ENCODE results near the gene NSD2.
A peak's percentile ranks its signal among the peaks of the same experiment; 100 is the strongest.
"Not testable (repeated sequence)": the region's sequence is repeated elsewhere in the genome, so short reads cannot be mapped to it uniquely, and the experiment has no call there.

NSD2 gene

GRCh38 chr4:1899149-1900086 lies 28.2 kb downstream of the NSD2 start:
- DNase-seq (ENCODE audit: low read depth), result peak; percentile 61

- no peak for DNase-seq (ENCODE audit: low read depth)
Measured at GRCh38 chr4:1900087-1900433, 28.9 kb downstream of the NSD2 start.

GRCh38 chr4:1900624-1901023 lies 29.4 kb downstream of the NSD2 start:
- DNase-seq (ENCODE audit: low read depth), result no peak

GRCh38 chr4:1901127-1901526 lies 29.9 kb downstream of the NSD2 start:
- DNase-seq (ENCODE audit: low read depth), result no peak

GRCh38 chr4:1902243-1902642 lies 31.1 kb downstream of the NSD2 start:
- DNase-seq (ENCODE audit: low read depth), result no peak

- no peak for DNase-seq (ENCODE audit: low read depth)
Measured at GRCh38 chr4:1903035-1903434, 31.8 kb downstream of the NSD2 start.

GRCh38 chr4:1904042-1904441 lies 32.8 kb downstream of the NSD2 start:
- DNase-seq (ENCODE audit: low read depth), result no peak

GRCh38 chr4:1907848-1908525 lies 36.8 kb downstream of the NSD2 start:
- DNase-seq (ENCODE audit: low read depth), result no peak

GRCh38 chr4:1909696-1910095 lies 38.5 kb downstream of the NSD2 start:
- not testable (repeated sequence) for DNase-seq (ENCODE audit: low read depth)

GRCh38 chr4:1910643-1911042 lies 39.5 kb downstream of the NSD2 start:
- no peak for DNase-seq (ENCODE audit: low read depth)

GRCh38 chr4:1911316-1911715 lies 40.1 kb downstream of the NSD2 start:
- DNase-seq (ENCODE audit: low read depth), result not testable (repeated sequence)

- DNase-seq (ENCODE audit: low read depth), result no peak
Measured at GRCh38 chr4:1922821-1923220, 51.6 kb downstream of the NSD2 start.

- no peak for DNase-seq (ENCODE audit: low read depth)
Measured at GRCh38 chr4:1927675-1928074, 56.5 kb downstream of the NSD2 start.

GRCh38 chr4:1928356-1929239 lies 57.4 kb downstream of the NSD2 start:
- no peak for DNase-seq (ENCODE audit: low read depth)

GRCh38 chr4:1932736-1933135 lies 61.5 kb downstream of the NSD2 start:
- no peak for DNase-seq (ENCODE audit: low read depth)

- DNase-seq (ENCODE audit: low read depth), result no peak
Measured at GRCh38 chr4:1933700-1934099, 62.5 kb downstream of the NSD2 start.

GRCh38 chr4:1937550-1937949 lies 66.4 kb downstream of the NSD2 start:
- no peak for DNase-seq (ENCODE audit: low read depth)

- DNase-seq (ENCODE audit: low read depth), result no peak
Measured at GRCh38 chr4:1938027-1938426, 66.8 kb downstream of the NSD2 start.

GRCh38 chr4:1939664-1940509 lies 68.7 kb downstream of the NSD2 start:
- DNase-seq (ENCODE audit: low read depth), result no peak

GRCh38 chr4:1940566-1940965 lies 69.4 kb downstream of the NSD2 start:
- no peak for DNase-seq (ENCODE audit: low read depth)

- no peak for DNase-seq (ENCODE audit: low read depth)
Measured at GRCh38 chr4:1943928-1944327, 72.7 kb downstream of the NSD2 start.
